Transverse colon (tissue), 4 donors: Measurements from ENCODE around the gene ZNF644. TPM values are rescaled to one million over a fixed set of nuclear protein-coding genes. Genes with fewer than 3 reads are reported as not detected.

Source experiments
- DNase-seq: peaks from one replicate; pipeline ENCODE4 v3.0.0-alpha.2; 2019
- H3K27ac ChIP-seq, 4 donors: fragments of 200-600 bp; sonication (generic); 2 replicates each; pipeline ENCODE4 v1.5.1; 2016 to 2018; ENCODE audit warnings: inconsistent platforms in 4 of 4
- H3K27me3 ChIP-seq: fragments of 200-600 bp; sonication (generic); 2 replicates; pipeline ENCODE4 v1.5.1; 2017; ENCODE audit warnings: inconsistent platforms
- H3K36me3 ChIP-seq, 4 donors: fragments of 200-600 bp; sonication (generic); 2 replicates each; pipeline ENCODE4 v1.5.1; 2017 to 2019; ENCODE audit warnings: inconsistent platforms in 4 of 4
- H3K4me1 ChIP-seq, 4 donors: fragments of 200-600 bp; sonication (generic); 2 replicates each; pipeline ENCODE4 v1.5.1; 2017 to 2020; ENCODE audit warnings: inconsistent platforms in 4 of 4
- H3K4me3 ChIP-seq, 4 donors: fragments of 200-600 bp; sonication (generic); 1 replicate in 1 of 4; 2 replicates in 3 of 4; pipeline versions ENCODE4 v1.5.1 to v1.6.1; 2017 to 2019; ENCODE audit warnings: inconsistent platforms in 4 of 4
- H3K9me3 ChIP-seq, 2 donors: fragments of 200-600 bp; sonication (generic); 2 replicates each; pipeline ENCODE4 v1.5.1; 2017 to 2019; ENCODE audit warnings: inconsistent platforms in 2 of 2
- CTCF ChIP-seq, 5 experiments: fragments of 200-600 bp in 3 of 5; fragments of 450-650 bp in 2 of 5; sonication (generic) in 3 of 5; IDR thresholded peaks; 1 replicate in 2 of 5; 2 replicates in 3 of 5; pipeline ENCODE4 v1.5.1; 2016 to 2017; ENCODE audit warnings: antibody characterized with exemption in 5 of 5, inconsistent platforms in 3 of 5, mild to moderate bottlenecking in 2 of 5, moderate library complexity in 1 of 5
- EP300 ChIP-seq: sonication (generic); formaldehyde crosslinking; IDR thresholded peaks from one replicate; pipeline ENCODE4 v1.6.1; 2017; ENCODE audit warnings: antibody characterized with exemption, low read depth
- POLR2A ChIP-seq: fragments of 450-650 bp; IDR thresholded peaks from one replicate; pipeline ENCODE4 v1.6.1; 2016; ENCODE audit warnings: antibody characterized with exemption, mild to moderate bottlenecking, moderate library complexity
- POLR2AphosphoS5 ChIP-seq, 3 donors: sonication (generic); formaldehyde crosslinking; IDR thresholded peaks; one replicate each; pipeline ENCODE4 v1.6.1; 2016; ENCODE audit warnings: antibody characterized with exemption in 3 of 3
- WGBS, 2 donors: methylation state at CpG; one replicate each; pipeline ENCODE4 v1.1.5; 2018; ENCODE audit warnings: low coverage in 1 of 2; 5-methylcytosine and 5-hydroxymethylcytosine counted together
- in situ Hi-C, 4 donors: fragments of 200-750 bp; cut with MboI; loops; one replicate each; pipeline versions ENCODE4 v1.15.0 to v1.15.1; 2017; ENCODE audit warnings: low sequenced_read_pairs in 3 of 4, low pct_ligation_motif_present in 1 of 4, low pct_unique_long_range_greater_than_20kb in 1 of 4
- intact Hi-C: fragments of 100-400 bp; cut with DNase I; formaldehyde crosslinking; loops from one replicate; pipeline ENCODE4 v1.15.1; 2023; ENCODE audit warnings: low total_unique reads
- total RNA-seq, 4 donors: library from RNA; depleted of rRNA; stranded (reverse); fragments of >200 nt; gene quantifications; one replicate each; pipeline ENCODE4 v1.1.0, GENCODE V29; 2016

Gene ZNF644
- total RNA-seq, 4 donors from 2014 or later = 19.5 to 86.2 (median 50.4) TPM

DNA sequence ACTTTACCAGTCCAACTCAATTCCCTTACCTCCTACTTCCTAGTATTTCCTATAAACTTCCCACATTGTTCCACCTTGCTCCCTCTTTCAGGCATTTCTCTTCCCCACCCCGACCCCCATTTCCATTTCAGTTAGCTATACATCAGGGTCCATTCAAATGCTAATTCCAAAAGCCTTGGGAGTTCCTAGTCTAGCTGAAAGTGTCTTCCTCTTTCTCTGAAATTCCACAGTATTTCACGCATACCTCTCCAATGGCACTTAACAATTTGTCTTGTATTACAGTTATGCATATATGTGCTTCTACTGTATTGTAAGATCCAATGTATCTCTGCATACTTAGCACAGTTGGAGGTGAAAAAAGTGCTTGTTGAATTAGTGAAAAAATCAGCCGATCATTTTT is 94.9 kb downstream of the ZNF644 start:
- intact Hi-C loops = no loop called here
- Histone ChIP-seq H3K27ac (no peak overlapping the region), H3K36me3 (no peaks in the 10 kb centered on the region), H3K27me3 (no peaks in the 10 kb centered on the region), H3K9me3 (no peaks in the 10 kb centered on the region), H3K4me3 (no peak overlapping the region), H3K4me1 (peaks cover 10 to 41% (median 15%) of the 10 kb centered on the region in 4 donors)
- 80 to 85% methylated on average over 2 to 3 of the region's 3 CpGs for WGBS, 2 donors
- in situ Hi-C loops = no loop called here
- DNase-seq = no peak
- TF ChIP-seq CTCF (IDR thresholded peaks at IDR 0.05) (no peak), POLR2A (no peak), EP300 (no peak), POLR2AphosphoS5 (IDR thresholded peaks at IDR 0.05) (no peak)

DNA sequence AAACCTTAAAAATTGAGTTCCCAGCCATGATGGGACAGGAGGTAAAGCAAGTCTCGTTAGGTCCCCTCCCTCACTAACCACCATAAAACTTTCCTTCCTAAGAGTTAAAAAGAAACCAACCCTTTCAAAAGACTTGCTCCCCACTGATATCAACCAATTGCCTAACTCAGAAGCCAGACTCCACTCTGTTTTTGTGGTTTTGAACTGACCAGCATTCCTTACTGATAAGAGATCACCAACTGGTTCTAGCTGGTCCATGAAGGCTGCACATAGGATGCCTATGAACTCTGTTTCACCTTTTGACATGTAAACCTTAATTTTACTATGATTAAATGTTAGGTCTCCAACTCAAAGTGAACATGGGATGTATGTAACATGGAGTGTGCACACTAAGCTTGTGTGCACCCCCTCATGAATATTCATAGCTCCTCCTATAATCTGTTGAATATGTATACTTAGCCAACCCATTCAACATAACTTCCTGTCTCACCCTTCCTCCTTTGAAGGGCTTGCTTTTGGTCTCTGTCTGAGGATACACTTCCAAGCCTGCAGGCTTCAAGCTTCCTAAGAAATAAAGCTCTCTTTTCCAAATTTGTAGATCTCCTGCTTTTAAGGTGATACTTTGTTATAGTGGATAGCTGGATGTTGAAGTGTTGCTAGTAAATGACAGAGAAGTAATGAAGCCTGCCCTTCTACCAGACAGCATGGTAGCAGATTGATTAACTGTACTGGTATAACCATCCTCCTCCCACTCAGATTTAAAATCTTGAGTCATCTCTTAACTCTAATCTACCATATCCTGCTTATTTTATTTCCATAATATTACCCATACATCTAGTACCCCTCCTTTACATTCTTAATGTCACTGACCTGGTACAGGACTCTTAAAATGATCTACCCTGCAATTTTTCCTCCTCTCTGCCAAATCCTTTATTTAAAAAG is 95.6 kb downstream of the ZNF644 start:
- no peak overlapping the region for H3K27ac ChIP-seq
- no peak overlapping the region for H3K4me3 ChIP-seq
- H3K36me3 ChIP-seq = no peaks in the 10 kb centered on the region
- intact Hi-C loops = no loop called here
- peaks cover 14 to 43% (median 15%) of the 10 kb centered on the region in 4 donors for H3K4me1 ChIP-seq
- no peaks in the 10 kb centered on the region for H3K9me3 ChIP-seq
- in situ Hi-C loops = no loop called here
- no peak for DNase-seq
- TF ChIP-seq EP300 (no peak), POLR2AphosphoS5 (IDR thresholded peaks at IDR 0.05) (no peak), CTCF (IDR thresholded peaks at IDR 0.05) (no peak), POLR2A (no peak)
- WGBS, 2 donors = 20 to 39% methylated on average over 1 of the region's 1 CpG
- H3K27me3 ChIP-seq = no peaks in the 10 kb centered on the region

DNA sequence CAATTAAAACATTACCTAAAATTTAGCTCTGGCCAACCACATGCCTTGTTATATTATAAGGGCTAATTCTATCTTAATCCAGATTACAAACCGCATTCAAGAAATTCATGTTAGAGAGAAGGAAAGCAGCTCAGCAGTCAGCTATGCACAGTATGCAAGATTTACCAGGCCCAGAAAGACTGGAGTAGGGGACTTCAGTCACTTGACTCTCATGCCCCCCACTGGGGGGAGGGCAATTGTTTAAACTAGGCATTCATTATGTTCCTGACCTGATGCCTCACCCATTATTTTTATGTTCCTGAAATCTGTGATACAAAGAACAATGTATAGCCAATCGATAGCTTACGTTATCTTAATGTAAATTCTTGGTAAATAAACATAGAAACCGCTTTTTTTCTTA is 96.9 kb downstream of the ZNF644 start:
- WGBS, 2 donors = 97% methylated on average over 4 of the region's 4 CpGs
- Histone ChIP-seq H3K4me1 (peaks cover 16 to 56% (median 20%) of the 10 kb centered on the region in 4 donors), H3K36me3 (no peaks in the 10 kb centered on the region), H3K27me3 (no peaks in the 10 kb centered on the region), H3K27ac (no peak overlapping the region), H3K9me3 (no peaks in the 10 kb centered on the region), H3K4me3 (no peak overlapping the region)
- no peak for TF ChIP-seq POLR2A
- TF ChIP-seq EP300 = no peak
- TF ChIP-seq POLR2AphosphoS5 (IDR thresholded peaks at IDR 0.05) = no peak
- no peak for DNase-seq
- intact Hi-C loops = no loop called here
- in situ Hi-C loops = no loop called here

DNA sequence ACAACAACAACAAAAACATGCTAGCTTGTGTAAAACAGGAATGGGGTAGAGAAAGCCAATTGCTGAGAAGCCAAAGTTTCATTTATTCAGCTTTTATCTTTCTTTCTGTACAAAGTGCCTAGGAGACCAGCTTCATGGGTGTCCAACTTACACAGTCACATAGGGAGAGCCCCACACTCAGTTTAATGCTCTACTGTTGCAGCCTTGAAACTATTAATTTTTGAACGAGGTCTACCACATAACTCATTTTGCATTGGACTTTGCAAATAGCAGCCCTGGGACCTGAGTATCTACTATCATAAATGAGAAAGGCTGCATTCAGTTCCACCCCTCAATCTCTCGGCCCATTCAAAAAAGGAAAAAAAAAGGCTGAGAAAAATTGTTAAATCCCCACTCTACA is 98.8 kb downstream of the ZNF644 start:
- 63 to 90% methylated on average over 2 of the region's 2 CpGs for WGBS, 2 donors
- TF ChIP-seq EP300 = no peak
- no peak for TF ChIP-seq POLR2A
- no peak for TF ChIP-seq POLR2AphosphoS5 (IDR thresholded peaks at IDR 0.05)
- TF ChIP-seq CTCF (IDR thresholded peaks at IDR 0.05) = no peak

More for the DNA sequence above, 98.8 kb downstream of the ZNF644 start:
- H3K36me3 ChIP-seq = no peaks in the 10 kb centered on the region
- intact Hi-C loops (no loop called here), in situ Hi-C loops (no loop called here)
- no peak for DNase-seq
- H3K9me3 ChIP-seq = no peaks in the 10 kb centered on the region
- H3K4me1 ChIP-seq = peaks cover 21 to 66% (median 30%) of the 10 kb centered on the region in 4 donors
- H3K27ac ChIP-seq = no peak overlapping the region
- H3K4me3 ChIP-seq = no peak overlapping the region
- no peaks in the 10 kb centered on the region for H3K27me3 ChIP-seq
